Adrenal gland (tissue), 5 donors: Measurements from ENCODE around the gene AADAC.

Experiments
- POLR2A ChIP-seq, 2 donors: fragments of 450-650 bp; IDR thresholded peaks; one replicate each; pipeline ENCODE4 v1.6.1; 2017; ENCODE audit warnings: antibody characterized with exemption in 2 of 2, mild to moderate bottlenecking in 2 of 2, moderate library complexity in 1 of 2
- TF ChIP-seq, protein P1 (sequence below), 6 experiments: fragments of 450-650 bp in 4 of 6; fragments of 200-600 bp in 2 of 6; sonication (generic) in 1 of 6; IDR thresholded peaks; 1 replicate in 5 of 6; 2 replicates in 1 of 6; pipeline versions ENCODE4 v1.5.1 to v1.8.0; 2016 to 2021; ENCODE audit warnings: antibody characterized with exemption in 6 of 6, mild to moderate bottlenecking in 2 of 6, moderate library complexity in 1 of 6
- donor health status: DM: no; HTN: no; CAD: no.

DNA sequence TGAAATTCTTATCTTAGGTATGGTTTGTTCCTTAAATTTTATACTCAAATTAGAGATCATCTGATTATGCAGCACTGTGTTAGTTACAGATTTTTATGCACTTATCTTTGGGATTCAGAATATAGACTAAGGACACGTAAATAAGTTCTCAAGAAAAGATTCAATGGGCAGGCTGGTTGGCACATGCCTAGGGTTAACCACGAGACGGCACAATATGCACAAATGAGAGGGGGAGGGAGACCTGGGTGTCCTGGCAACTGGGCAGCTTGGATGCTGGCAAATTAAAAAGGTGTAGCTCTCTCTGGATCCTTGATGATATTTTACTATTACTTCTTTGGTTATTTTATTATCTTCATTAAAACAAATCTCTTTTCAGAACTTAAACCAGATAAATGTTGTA lies 672 bp downstream of the AADAC start:
- TF ChIP-seq, protein P1, sequence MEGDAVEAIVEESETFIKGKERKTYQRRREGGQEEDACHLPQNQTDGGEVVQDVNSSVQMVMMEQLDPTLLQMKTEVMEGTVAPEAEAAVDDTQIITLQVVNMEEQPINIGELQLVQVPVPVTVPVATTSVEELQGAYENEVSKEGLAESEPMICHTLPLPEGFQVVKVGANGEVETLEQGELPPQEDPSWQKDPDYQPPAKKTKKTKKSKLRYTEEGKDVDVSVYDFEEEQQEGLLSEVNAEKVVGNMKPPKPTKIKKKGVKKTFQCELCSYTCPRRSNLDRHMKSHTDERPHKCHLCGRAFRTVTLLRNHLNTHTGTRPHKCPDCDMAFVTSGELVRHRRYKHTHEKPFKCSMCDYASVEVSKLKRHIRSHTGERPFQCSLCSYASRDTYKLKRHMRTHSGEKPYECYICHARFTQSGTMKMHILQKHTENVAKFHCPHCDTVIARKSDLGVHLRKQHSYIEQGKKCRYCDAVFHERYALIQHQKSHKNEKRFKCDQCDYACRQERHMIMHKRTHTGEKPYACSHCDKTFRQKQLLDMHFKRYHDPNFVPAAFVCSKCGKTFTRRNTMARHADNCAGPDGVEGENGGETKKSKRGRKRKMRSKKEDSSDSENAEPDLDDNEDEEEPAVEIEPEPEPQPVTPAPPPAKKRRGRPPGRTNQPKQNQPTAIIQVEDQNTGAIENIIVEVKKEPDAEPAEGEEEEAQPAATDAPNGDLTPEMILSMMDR (IDR thresholded peaks at IDR 0.05): no peak
- no peak for TF ChIP-seq POLR2A (IDR thresholded peaks at IDR 0.05)
